GM21576 (cell line): ENCODE results near the gene CFAP46.
"Not testable (repeated sequence)": the region's sequence is repeated elsewhere in the genome, so short reads cannot be mapped to it uniquely, and the experiment has no call there.

Source experiments
- ATAC-seq: cut with Tn5 transposase; IDR thresholded peaks from one replicate; pipeline ENCODE4 v1.9.1; 2021; ENCODE audit warnings: mild to moderate bottlenecking, moderate library complexity; ENCODE audit not compliant: unreplicated experiment

The CFAP46 gene

DNA sequence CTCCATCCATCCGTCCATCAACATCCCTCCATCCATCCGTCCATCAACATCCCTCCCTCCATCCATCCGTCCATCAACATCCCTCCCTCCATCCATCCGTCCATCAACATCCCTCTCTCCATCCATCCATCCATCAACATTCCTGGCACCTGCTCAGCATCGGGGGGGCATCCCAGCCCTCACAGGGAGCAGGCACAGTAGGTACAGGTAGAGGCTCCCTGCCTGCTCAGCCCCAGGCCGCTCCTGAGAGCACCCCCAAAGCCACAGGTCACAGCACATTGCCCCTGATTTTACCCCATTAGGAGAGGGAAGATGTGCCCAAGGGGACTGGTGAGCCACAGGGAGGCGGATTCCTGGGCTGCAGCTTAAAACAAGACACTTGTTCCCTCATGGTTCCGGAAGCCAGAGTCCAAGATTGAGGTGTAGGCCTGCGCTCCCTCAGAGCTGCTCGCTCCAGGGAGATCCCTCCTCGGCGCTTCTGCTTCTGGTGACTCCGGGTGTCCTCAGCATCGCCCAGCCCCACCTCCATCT, 21.1 kb upstream of the CFAP46 start:
- ATAC-seq = no peak

DNA sequence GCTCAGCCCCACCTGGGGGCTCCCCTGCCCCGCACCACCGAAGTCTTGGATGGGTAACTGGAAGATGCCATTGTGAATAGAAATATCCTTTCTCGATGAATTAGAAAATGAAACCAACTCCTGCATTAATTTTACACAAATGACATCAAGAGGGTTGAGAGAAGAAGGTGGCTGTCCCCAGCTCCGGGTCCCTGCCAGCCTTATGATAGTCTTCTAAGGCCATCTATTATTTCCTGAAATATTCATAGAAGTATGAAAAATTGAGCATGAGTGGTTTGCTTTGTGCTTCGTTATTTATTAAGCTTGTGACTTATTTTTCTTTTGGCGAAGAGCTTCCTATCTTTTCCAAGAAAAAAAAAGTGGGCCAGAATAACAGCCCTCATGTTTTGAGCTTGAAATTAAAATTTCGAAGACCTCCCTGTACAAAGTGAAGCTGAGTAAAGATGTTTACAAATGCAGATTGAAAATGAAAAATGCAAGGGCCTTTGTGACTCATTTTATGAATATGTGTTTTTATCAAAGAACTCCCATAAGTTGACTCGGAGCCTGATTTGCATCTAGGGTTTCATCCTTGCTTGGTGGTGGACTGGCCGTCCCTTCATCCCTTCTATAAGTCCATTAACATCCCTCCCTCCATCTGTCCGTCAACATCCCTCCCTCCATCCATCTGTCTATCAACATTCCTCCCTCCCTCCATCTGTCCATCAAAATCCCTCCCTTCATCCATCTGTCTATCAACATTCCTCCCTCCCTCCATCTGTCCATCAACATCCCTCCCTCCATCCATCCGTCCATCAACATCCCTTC, 20.5 kb upstream of the CFAP46 start:
- ATAC-seq = peak; percentile 36

DNA sequence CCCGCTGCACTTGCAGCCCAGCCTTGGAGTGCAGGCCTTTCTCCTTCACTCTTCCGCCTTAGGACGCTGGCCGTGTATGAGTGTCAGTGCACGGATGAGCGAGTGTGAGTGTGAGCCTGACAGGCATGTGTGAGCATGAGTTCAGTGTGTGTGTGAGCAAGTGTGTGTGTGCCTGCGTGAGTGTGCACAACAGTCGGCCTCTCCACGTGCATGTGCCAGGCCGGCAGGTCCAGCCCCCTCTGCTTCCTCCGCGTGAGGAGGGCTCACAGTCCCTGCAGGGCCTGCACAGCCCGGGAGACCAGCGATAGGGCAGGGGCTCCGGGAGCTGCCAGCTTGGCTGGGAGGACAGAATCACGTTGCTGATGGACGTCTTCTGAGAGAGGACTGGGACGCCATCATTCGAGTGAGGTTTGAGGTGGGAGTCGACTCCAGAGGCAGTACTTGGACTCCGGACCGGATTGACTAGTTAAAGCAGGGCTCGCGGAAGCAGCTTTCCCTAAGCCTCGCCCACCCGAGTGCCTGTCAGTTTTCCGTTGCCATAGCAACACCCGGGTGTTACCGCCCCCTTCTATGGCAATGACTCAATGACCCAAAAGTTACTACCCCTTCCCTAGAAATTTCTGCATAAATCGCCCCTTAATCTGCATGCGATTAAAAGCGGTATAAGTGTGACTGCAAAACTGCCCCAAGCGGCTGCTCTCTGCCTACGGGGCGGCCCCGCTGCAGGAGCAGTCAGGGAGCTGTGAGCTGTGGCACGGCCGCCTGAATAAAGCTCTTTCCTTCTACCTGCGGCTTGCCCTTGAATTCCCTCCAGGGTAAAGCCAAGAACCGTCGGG, 19.6 kb upstream of the CFAP46 start:
- ATAC-seq = peak; percentile 57

DNA sequence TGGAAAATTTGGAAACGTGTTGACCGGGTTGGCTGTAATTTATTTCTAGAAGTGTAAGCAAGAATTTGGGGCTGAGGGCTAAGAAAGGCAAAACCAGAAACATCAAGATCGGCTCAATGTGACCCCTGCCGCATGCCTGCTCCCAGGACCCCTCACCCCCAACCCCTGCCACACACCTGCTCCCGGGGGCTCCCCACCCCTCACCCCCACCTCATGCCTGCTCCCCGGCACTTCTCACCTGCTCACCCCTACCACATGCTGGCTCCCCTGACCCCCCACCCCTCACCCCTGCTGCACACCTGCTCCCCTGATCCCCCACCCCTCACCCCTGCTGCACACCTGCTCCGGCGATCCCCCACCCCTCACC, 19.0 kb upstream of the CFAP46 start:
- ATAC-seq = no peak

DNA sequence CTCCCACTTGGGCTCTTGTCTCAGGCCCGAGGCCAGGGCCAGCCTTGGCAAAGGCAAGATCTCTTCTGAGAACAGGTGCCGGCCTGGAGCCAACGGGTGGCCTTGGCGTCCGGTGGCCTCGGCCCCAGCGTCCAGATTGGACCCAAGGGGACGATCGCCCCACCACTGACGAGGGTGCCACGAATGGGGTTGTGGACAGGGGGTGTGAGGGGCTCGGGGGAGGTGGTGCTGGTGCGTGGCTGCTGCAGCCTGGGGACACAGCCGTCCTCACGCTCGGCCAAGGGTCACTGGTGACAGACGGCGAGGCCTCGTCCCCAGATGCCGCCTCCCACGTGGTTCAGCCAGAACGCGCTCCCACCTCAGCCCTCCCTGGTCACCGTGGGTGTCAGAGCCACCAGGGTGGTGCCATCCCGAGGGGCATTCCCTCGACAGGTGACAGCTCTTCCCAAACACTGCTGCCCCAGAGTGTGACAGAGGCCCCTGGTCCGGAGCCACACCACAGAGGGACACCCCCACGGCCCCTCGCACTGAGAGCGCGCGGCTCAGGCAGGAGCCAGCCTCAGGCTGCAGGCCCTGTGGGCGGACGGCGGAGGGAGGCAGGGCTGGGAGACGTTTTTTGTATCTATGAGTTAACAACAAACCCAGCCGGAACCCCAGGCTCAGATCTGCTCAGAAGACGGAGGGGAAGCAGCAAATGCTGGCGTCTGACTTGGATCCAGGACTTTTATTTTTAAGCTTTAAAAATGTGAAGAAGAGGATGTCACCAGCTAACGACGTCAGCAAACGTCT, 18.5 kb upstream of the CFAP46 start:
- ATAC-seq = no peak

DNA sequence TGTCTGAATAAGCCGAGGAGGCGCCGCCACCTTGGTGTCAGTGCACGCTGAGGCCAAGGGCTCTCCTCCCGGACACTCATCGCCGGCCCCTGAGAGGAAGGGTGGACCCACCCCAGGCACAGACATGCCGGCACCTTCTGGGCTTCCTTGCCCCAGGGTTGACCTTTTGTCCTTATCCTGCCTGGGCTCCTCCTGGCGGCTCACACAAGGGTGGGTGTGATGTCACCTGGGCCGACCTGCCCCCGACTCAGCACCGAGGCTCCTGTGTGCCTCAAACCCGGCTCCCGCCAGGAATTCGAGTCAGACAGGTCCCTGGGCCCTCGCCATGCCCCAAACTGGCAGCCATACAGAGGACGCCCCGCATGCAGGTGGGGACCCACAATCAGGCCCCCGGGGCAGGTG, 17.7 kb upstream of the CFAP46 start:
- ATAC-seq = no peak

DNA sequence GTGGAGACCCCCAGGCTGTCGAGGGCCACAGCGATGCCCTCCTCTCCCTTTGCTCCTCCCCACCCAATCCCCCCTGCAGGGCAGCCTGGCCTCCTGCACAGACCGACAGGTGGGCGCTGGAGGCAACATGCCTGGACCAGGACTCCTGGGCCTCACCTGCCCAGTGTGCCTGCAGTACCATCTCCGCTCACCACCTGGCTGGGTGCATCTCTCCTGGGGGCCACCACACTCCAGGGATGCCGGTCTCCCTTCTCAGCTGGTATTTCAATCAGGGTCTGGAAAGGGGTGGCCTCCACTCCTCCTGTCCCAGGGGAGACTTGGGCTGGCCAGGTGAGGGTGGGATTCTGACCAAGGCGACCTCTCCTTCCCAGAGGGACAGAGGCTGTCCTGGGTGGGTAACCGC, 17.2 kb upstream of the CFAP46 start:
- ATAC-seq = no peak

DNA sequence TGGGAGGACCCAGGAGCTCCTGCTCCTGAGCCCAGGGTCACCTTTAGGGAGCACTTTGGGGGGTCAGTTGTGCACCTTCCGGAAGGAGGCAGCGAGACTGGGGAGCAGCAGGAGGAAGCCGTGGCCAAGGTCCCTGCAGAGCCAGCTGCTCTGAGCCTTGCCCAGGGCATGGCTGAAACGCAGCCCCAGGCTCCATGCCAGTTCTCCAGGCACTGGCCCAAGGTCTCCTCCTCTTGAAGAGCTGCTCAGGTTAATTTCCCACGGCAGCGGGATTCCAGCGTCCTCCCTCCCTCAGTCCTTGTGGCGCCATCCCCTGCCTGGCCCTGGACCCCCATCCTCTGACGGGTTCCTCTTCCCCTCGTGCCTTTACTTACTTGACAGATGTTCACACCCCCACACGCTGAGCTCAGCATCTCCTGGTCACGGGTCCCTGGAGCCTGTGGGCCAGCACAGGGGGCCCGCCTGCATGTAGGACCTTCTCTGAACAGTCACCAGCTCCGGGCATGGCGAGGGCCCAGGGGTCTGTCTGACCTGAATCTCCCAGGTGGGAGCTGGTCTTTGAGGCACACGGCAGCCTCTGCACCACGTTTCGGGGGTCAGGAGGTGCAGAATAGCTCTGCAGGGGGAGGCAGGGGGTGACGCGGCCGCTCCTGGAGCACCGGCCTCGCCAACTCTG, 16.7 kb upstream of the CFAP46 start:
- no peak for ATAC-seq

DNA sequence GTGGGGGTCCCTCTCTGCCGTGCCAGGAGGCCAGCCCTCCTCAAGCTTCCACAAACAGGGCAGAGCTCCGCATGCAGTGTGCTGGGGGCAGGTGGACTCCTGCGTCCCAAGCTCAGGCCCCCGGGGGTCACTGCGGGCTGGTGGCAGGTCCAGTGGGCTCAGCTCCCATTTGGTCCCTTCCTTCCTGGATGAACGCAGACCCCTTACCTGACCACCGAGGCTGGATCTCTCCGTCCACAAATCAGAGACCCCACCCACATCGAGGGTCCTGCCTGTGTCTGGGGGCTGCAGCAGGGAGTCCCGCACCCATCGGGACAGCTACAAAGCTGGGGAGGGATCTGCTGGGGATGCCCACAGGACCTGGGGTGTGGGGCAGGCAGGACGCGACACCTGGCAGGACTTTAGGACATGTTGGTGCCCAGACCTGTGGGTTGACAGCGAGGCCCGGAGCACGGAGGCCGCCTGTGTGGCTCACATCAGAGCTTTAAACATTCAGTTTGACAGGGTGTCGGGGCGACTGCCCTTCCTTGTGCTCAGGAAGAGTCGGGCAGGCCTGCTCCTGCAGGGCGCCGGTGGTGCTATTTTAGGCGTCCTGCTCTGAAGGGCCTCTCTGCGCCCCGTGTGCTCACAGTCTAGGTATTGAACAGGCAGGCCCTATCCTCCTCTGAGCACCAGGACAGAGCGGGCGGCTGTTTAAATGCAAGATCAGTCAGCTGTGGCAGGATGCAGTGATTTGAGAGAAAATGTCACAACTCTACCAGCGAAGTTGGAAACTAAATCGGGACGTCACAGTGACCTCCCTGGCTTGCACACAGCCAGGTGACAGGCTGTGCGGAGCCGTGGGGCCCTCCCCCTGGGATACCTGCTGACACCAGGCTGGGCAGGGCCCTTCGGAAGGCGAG, 15.9 kb upstream of the CFAP46 start:
- ATAC-seq = no peak

DNA sequence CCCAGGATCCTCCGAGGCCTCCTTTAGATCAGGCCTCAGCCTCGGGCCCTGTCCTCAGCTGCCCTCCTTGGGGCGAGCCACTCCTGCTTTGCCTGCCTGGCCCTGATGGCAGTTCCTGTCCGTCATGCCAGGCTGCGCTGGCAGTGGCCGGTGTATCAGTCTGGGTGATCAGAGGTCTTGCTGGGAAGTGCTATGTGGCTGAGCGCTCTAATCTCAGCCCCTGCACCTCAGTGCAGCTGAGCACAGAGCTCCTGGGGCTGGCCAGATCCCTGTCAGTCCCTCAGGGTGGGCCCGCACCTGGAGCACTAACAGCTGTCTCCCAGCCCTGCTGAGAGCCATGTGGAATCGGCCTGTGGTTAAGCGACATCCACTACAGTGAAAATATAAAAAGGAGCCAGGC, 14.8 kb upstream of the CFAP46 start:
- ATAC-seq = no peak

DNA sequence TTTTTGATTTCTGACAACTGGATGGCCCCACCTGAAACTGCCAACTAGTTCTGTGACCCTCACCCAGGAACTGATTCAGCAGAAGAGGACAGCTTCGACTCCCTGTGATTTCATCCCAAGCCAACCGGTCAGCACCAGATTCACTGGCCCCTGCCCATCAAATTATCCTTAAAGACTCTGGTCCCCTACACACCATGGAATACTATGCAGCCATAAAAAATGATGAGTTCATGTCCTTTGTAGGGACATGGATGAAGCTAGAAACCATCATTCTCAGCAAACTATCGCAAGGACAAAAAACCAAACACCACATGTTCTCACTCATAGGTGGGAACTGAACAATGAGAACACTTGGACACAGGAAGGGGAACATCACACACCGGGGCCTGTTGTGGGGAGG, 13.9 kb upstream of the CFAP46 start:
- not testable (repeated sequence) for ATAC-seq

DNA sequence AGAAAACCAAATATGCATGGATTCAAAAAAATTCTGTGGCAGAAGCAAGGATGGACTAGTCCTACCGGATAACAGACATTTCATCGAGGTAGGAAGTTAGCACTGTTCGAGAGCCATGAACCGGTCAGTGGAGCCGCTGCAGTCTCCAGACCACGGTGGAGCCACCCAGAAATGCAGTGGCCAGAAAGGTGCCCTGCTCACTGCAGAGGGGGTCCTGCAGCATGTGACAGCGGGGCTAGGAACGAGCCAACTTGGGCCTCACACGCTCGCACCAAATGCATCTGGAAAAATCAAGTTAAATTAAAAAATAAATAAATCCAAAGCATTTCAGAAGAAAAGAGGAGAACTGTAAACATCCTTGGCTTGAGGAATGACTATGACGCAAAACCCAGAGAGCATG, 13.1 kb upstream of the CFAP46 start:
- no peak for ATAC-seq

DNA sequence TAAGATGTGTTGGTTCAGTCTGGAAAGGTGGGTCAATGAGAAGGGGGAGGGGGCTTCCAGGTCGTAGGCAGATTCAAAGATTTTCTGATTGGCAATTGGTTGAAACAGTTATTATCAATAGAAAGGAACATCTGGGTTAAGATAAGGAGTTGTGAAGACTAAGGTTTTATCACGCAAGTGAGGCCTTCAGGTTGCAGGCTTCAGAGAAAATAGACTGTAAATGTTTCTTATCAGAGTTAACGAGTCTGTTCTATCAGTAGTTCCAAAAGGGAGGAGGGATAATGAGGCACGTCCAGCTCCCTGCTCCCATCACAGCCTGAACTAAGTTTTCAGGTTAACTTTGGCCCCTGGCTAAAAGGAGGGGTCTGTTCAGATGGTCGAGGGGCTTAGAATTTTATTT, 11.1 kb upstream of the CFAP46 start:
- no peak for ATAC-seq

DNA sequence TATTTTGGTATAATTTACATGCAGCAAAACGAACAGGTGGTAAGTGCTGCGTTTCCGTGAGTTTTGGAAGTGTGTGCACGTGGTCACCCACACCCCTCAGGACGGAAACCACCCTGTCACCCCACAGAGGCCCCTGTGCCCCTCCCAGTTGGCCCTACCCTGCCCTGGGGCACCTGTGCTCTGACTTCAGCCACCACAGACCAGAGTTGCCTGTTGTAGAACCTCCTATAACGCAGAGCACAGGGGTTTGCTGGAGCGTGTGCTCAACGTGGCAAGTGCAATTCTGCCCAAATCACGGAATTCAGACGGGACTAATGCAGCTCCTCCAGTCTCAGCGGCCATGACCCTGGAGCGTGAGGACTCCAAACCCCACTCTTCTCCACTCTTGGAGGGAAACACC, 9.6 kb upstream of the CFAP46 start:
- ATAC-seq = no peak

DNA sequence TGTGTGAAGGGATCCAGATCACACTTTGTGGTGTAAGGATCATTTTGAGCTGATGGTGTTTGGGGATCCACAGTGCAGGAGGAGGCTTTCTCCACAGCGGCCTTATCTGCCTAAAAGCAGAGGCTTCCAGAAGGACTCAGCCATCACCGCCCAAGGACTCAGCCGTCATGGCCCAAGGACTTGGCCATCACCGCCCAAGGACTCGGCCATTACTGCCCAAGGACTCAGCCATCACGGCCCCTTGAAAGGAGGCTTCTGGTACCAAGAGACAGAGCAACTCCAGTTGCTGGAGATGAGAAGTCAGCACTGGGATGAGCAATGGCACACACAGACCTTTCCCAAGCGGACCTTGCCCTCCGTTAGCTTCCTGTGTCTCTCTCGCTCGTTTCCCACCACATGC, 6.0 kb upstream of the CFAP46 start:
- no peak for ATAC-seq

DNA sequence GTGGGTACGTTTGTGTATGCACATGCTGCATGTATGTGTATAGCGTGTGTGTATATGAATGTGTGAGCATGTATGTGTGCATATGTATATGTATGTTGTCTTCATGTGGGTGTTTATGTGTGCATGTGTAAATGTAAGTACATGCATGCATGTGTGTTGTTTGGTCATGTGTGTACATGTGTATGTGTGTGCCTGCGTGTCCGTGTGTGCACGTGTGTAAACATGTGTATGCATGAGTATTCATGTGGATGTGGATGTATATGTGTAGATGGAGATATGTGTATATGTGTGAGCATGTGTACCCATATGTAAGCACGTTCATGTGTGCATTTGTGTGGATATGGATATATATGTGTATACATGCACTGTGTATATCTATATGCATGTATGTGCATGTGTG, 5.5 kb upstream of the CFAP46 start:
- ATAC-seq = no peak

DNA sequence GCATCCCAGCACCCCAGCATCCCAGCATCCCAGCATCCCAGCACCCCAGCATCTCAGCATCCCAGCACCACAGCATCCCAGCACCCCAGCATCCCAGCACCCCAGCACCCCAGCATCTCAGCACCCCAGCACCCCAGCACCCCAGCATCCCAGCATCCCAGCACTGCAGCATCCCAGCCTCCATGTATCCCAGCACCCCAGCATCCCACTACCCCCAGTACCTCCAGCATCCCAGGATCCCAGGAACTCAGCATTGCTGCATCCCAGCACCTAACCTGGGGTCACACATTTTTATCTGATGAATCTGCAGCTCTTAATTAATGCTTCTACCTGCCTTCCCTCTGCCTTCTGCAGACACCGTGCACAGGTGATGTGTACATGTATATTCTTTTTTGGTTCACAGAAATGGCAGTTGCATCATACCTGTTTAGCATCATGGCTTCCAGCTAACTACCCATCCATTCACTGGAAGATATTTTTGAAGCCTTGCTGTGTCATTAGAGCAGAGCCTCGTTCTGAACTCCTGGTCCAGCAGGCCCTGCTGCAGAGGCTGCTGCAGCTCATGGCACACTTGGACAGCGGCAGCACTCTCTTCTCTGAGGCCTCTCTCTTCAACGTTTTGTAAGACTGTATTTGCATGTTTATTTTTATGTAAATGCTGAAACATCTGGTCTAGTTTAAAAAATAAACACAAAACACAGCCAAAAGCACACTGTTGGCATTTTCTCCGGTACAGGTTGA, 4.6 kb upstream of the CFAP46 start:
- no peak for ATAC-seq

DNA sequence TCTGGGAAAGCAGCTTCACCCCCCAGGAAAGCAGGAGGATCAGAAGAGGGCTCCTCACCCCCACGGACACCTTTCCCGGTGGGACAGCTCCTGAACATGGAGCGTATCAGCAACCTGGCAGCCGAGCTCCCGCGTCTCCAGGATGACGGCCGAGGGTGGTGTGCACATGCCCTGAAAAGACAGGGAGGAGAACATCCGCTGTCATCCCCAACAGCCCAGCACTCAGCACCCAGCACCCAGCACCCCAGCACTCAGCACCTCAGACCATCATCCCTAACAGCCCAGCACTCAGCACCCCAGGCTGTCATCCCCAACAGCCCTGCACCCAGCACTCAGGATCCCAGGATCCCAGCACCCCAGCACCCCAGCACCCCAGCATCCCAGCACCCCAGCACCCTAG, 3.9 kb upstream of the CFAP46 start:
- no peak for ATAC-seq

DNA sequence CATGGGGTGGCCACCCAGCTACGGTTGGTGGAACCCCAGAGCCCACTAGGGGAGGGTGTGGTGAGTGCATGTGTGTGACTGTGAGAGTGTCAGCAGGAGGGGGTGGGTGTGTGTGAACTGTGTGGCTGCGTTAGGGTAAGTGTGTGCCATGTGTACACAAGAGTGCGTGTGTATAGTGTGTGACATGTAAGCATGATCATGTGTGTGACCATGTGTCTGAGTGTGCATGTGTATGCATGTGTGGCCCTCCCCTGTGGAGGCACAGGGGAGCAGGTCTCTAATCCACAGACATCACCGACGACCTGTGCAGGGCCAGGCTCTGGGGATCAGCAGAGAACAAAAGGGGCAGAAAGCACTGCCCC, 3.5 kb upstream of the CFAP46 start:
- ATAC-seq = no peak
